Heart left ventricle (tissue), 13 donors: ENCODE results near the gene GRIN2A.

Source experiments
- CTCF ChIP-seq, 12 donors: fragments of 200-600 bp; sonication (generic) in 4 of 12; IDR thresholded peaks; one replicate each; pipeline versions ENCODE4 v1.5.0 to v1.8.0; 2018 to 2022; ENCODE audit warnings: antibody characterized with exemption in 12 of 12, mild to moderate bottlenecking in 5 of 12
- POLR2A ChIP-seq, 2 donors: fragments of 450-650 bp; IDR thresholded peaks; one replicate each; pipeline ENCODE4 v1.6.1; 2017; ENCODE audit warnings: antibody characterized with exemption in 2 of 2, mild to moderate bottlenecking in 2 of 2, moderate library complexity in 2 of 2
- donor health status: ischemic (EF 13 %, LVEDD 7.1; RV severe dilation, severe dysfunction).
- donor health status: DM: no; HTN: yes; CAD: no.
- donor health status: DM: no; HTN: no; CAD: no.
- donor health status: ischemic (EF 25% LVEDD 6.9; RV normal size, moderate dysfunction).
- donor health status: ischemic (EF 25% LVEDD 5.7; RV mildly dilated, moderate dysfunction).
- donor health status: ischemic (EF 35%, LVEDD 5.7; RV mildly dilated, moderate dysfunction).
- donor health status: nonischemic (EF 11% LVEDD 7.7; RV severe dilation, severe dysfunction).
- donor health status: DM: yes; HTN: yes; CAD: no.
- donor health status: PGD.
- donor health status: ischemic (EF 29% LVEDD 5.4; RV normal size, mild dysfunction).
- donor health status: nonischemic (EF 23%, LVEDD 6.1; RV moderate dilation, normal function).

GRCh38 chr16:9921997-9922396 lies 260.2 kb downstream of the GRIN2A start:
- TF ChIP-seq CTCF (IDR thresholded peaks at IDR 0.05) = no peak
- TF ChIP-seq POLR2A (IDR thresholded peaks at IDR 0.05) = no peak
